ENCODE results near the gene F2RL3.

Gene F2RL3

DNA sequence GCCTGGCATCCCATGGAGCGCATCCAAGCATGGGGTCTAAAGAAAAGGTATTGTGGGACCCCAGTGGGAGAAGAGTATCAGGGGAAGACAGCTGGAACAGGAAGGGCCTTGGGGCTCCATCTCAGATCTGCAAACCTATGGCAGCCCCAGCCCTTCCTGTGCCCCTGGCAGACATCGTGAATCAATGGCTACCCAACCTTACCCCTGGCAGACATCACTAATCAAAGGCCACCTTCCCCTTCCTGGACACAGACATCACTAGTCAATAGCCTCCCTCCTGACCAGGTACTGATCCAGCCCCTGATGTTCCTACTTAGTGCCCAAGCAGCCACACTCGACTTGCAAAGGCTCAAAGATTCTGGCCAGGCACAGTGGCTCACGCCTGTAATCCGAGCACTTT, 15.8 kb downstream of the F2RL3 start:
- in situ Hi-C loops (cut with HindIII; ENCODE audit: low sequenced_read_pairs) = no loop called here
- H3K4me3 ChIP-seq (ENCODE audit: low read depth, low read length) = no peak overlapping the region
- no peak for DNase-seq (ENCODE audit: low read depth, low spot score)
- TF ChIP-seq, protein P1, sequence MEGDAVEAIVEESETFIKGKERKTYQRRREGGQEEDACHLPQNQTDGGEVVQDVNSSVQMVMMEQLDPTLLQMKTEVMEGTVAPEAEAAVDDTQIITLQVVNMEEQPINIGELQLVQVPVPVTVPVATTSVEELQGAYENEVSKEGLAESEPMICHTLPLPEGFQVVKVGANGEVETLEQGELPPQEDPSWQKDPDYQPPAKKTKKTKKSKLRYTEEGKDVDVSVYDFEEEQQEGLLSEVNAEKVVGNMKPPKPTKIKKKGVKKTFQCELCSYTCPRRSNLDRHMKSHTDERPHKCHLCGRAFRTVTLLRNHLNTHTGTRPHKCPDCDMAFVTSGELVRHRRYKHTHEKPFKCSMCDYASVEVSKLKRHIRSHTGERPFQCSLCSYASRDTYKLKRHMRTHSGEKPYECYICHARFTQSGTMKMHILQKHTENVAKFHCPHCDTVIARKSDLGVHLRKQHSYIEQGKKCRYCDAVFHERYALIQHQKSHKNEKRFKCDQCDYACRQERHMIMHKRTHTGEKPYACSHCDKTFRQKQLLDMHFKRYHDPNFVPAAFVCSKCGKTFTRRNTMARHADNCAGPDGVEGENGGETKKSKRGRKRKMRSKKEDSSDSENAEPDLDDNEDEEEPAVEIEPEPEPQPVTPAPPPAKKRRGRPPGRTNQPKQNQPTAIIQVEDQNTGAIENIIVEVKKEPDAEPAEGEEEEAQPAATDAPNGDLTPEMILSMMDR (IDR thresholded peaks at IDR 0.05; ENCODE audit: low read depth, low read length) = no peak

DNA sequence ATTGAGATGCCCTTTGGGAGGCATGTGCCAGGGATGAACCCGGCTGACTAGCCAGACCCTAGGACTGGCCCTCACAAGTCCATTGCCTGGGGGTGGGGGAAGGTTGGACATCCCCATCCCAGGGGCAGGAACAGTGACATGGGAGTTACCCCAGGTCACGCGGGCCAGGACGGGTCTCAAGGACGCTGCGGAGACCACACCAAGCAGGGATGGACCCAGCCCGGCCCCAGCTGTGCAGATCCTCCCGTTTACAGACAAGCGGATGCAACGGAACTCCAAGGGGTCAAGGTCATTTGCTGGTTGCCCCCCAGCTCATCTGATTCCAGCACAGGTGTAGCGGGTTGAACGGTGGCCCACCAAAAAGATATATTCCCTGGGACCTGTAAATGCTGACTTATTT, 20.0 kb downstream of the F2RL3 start:
- TF ChIP-seq, protein P1 (IDR thresholded peaks at IDR 0.05; ENCODE audit: low read depth, low read length) = no peak
- in situ Hi-C loops (cut with HindIII; ENCODE audit: low sequenced_read_pairs) = no loop called here
- no peak for DNase-seq (ENCODE audit: low read depth, low spot score)
- no peak overlapping the region for H3K4me3 ChIP-seq (ENCODE audit: low read depth, low read length)

DNA sequence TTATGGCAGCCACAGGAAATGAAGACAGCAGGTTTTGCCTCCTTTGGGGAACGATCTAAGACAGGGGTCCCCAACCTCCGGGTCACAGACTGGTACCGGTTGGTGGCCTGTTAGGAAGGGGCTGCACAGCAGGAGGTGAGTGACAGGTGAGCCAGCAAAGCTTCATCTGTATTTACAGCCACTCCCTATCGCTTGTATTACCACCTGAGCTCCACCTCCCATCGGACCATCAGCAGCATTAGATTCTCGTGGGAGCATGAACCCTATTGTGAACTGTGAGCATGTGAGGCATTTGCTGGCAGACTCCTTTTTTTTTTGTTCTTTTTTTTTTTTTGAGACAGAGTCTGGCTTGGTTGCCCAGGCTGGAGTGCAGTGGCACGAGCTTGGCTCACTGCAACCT, 22.2 kb downstream of the F2RL3 start:
- TF ChIP-seq, protein P1 (IDR thresholded peaks at IDR 0.05; ENCODE audit: low read depth, low read length) = no peak

DNA sequence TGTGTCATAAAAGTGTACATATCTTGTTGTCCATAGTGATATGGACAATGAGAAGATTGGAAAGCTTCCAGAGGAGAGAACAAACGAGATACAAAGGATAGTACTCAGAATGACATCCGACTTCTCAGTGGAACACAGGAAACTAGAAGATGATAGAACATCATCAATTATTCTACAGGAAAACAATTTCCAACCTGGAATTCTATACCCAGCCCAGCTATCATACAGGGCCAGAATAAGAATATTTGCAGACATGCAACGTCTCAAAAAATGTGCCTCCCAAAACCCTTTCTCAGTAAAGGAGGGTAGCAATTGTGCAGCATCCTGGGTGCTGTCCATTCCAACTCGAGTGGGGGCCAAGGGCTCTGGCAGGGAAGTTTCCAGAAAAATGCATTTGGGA, 24.0 kb downstream of the F2RL3 start:
- DNase-seq (ENCODE audit: low read depth, low spot score) = no peak
- H3K4me3 ChIP-seq (ENCODE audit: low read depth, low read length) = no peak overlapping the region
- in situ Hi-C loops (cut with HindIII; ENCODE audit: low sequenced_read_pairs) = no loop called here
- TF ChIP-seq, protein P1 (IDR thresholded peaks at IDR 0.05; ENCODE audit: low read depth, low read length) = no peak

More for the DNA sequence above, 22.2 kb downstream of the F2RL3 start:
- H3K4me3 ChIP-seq (ENCODE audit: low read depth, low read length) = no peak overlapping the region
- in situ Hi-C loops (cut with HindIII; ENCODE audit: low sequenced_read_pairs) = no loop called here
- DNase-seq (ENCODE audit: low read depth, low spot score) = no peak

DNA sequence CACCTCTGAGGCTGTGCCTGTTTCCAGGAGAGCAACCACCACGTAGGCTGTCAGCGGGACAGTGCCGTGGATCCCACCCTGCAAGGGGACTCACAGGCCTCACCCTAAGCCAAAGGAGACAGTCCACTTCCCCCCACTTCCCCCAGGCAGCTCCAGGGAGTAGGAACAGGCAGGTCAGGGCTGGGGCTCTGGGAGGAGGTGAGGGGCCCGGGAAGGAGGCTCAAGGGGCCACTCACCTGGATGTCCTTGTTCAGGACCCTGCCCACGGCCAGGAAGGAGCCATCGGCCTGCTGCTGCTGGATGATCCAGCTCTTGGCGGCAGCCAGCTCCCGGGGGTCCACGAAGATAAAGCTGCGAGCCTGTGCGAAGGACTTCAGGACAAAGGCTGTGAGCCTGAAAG, 25.6 kb downstream of the F2RL3 start:
- DNase-seq (ENCODE audit: low read depth, low spot score) = no peak
- in situ Hi-C loops (cut with HindIII; ENCODE audit: low sequenced_read_pairs) = no loop called here
- no peak overlapping the region for H3K4me3 ChIP-seq (ENCODE audit: low read depth, low read length)
- TF ChIP-seq, protein P1 (IDR thresholded peaks at IDR 0.05; ENCODE audit: low read depth, low read length) = no peak

DNA sequence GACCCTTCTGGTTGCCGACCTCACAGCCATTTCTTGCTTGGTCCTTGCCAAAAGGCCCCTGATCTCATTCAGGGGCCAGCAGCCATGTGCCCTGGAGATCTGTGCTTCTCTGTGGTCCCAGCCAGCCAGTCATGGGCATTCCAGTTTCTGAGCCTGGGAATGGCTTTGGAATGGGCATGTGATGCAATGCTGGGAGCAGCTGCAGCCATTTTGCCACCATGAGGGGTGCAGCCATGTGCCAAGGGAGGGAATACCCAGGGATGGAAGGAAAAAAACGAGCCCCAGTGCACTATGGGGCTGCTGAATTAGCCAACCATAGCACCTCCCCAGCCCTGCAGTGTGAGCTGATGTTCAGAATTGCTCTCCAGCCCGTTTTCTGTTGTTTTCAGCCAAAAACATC, 26.3 kb downstream of the F2RL3 start:
- TF ChIP-seq, protein P1 (IDR thresholded peaks at IDR 0.05; ENCODE audit: low read depth, low read length) = no peak
- no peak overlapping the region for H3K4me3 ChIP-seq (ENCODE audit: low read depth, low read length)
- in situ Hi-C loops (cut with HindIII; ENCODE audit: low sequenced_read_pairs) = no loop called here
- DNase-seq (ENCODE audit: low read depth, low spot score) = no peak

DNA sequence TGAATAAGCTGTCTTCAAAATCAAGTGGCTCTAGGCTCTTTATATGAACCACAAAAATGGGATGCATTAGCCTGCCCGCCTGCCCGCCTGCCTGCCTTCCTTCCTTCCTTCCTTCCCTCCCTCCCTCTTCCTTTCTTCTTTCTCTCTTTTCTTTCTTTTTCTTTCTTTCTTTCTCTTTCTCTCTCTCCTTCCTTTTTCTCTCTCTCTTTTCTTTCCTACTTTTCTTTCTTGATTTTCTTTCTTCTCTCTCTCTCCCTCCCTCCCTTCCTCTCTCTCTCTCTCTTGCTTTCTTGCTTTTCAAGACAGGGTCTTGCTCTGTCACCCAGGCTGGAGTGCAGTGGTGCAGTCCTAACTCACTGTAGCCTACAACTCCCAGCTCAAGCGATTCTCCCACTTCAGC, 26.9 kb downstream of the F2RL3 start:
- DNase-seq (ENCODE audit: low read depth, low spot score) = no peak
- TF ChIP-seq, protein P1 (IDR thresholded peaks at IDR 0.05; ENCODE audit: low read depth, low read length) = no peak
- in situ Hi-C loops (cut with HindIII; ENCODE audit: low sequenced_read_pairs) = no loop called here
- no peak overlapping the region for H3K4me3 ChIP-seq (ENCODE audit: low read depth, low read length)
